Measurements from ENCODE around the gene COL6A2.
"Not testable (repeated sequence)": the region's sequence is repeated elsewhere in the genome, so short reads cannot be mapped to it uniquely, and the experiment has no call there.

Gene COL6A2

DNA sequence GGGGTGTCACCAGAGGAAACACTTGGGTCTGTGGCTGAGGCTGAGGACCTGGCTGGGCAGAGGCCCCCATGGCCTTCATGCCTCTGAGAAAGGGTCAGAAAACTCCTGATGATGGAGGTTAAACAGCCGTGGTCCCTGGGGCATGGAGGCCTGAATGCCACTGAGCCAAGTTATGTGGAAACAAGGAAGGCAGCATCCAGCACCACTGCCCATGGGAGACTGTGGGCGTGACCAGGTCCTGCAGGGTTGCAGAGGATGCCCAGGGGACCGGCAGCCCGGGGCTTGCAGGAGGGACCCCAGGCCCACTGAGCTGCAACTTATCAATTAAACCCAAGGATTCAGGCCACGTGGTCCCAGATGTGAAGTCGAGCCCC is 18.9 kb upstream of the COL6A2 start:
- no peak for DNase-seq (ENCODE audit: low read depth, low spot score)

DNA sequence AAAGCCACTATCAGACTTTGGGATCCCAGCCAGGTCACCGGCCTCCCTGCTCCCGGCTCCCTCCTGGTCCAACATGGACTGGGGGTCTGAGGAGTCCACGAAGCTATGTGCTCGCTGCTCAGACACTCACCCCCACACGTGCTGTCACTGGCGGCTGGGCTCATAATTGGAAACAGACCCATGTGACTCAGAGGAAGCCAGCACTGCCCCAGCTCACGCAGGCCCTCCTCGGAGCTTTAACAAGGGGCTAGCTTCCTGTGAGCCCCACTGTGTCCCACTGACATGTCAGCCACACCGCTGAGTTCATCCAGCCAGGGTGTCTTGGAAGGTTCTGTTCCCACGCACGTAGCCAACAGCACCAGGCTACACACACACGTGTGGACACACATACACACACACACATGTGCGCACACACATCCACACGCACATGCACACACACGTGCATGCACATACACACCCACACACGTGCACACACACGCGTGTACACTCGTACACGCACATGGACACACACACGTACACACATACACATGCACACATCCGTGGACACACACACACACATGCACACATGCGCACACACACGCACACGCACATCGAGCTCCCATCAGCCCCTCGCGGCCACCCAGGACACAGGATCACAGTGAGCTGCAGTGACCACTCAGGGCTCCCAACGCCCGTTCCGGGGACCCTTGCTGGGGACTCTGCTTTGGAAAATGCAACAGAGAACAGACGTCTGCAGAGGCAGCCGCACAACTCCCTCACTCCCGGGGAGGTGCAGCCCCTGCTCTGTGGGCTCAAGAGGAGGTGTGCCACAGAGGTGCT is 18.4 kb upstream of the COL6A2 start:
- DNase-seq (ENCODE audit: low read depth, low spot score), result peak; percentile 79

DNA sequence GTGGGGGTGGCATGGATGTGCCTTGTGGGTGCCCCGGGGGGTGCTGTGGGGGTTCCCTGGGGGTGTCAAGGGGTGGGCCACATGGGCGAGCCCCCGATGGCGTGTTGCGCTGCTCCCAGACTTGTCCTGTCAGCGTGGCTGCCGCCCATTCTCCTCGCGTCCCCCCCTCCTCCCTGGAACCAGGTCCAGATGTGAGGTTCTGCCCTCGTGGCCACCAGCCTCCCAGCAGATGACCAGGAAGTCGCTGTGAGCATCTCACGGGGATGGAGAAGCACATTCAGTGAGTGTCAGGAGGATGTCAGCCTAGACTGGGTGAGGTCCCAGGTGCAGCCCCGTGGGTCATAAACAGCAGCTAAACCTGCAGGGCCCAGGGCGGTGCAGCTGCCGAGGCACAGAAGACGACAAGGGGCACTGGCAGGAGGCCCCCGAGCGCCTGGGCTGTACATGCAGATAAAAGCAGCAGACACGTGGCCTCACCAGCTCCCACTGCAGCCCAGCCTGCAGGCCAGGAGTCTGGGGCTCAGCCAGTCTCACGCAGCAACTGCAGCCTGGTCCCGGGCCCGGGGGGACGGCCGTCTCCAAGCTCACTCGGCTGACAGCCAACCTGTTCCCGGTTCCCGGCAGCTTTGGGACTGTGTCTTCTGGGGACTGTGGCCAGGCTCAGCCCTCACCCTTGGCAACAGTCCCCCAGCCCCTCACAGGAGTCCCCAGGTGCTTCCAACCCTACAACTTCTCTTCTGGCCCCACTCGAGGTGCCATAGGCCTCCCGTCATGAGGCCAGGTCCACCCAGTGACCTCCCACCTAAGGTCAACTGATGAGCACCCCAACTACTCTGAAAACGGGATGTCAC is 17.5 kb upstream of the COL6A2 start:
- no peak for DNase-seq (ENCODE audit: low read depth, low spot score)

DNA sequence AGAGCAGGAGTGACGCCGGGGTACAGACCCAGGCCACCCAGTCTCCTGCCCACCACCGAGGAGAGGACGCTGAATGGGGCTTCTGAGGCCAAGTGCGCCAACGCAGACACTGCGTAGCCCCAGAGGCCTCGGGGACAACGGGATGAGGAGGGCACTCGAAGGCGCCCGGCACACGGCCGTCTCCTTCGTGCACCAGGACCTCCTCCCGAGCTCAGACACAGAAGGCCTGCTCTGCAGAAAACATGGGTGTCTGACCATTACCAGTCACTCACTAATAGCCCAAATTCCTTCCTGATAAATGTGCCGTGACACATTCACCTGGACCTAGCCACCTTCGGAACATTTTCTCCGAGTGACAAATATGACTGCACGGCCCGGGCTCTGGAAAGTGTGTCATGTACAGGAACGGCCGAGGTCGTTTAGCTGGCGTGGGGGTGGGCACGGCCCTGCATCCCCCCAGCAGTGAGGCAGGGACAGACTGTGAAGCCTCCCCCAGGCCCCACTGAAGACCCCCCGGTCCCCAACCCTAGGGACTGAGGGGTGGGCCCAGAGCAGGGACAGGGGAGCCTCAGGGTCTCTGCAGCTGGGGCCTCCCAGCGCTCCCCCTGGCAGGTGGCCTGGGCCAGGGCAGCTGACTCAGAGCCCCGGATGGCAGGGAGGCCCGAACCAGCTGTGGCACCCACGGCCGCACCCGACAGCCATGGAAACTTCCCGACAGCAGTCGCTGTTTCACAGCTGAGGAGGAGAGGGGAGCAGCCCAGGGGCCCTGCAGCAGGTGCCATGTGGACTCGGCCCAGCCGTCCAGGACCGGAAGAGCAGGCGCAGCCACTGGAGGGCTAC is 16.7 kb upstream of the COL6A2 start:
- no peak for DNase-seq (ENCODE audit: low read depth, low spot score)

DNA sequence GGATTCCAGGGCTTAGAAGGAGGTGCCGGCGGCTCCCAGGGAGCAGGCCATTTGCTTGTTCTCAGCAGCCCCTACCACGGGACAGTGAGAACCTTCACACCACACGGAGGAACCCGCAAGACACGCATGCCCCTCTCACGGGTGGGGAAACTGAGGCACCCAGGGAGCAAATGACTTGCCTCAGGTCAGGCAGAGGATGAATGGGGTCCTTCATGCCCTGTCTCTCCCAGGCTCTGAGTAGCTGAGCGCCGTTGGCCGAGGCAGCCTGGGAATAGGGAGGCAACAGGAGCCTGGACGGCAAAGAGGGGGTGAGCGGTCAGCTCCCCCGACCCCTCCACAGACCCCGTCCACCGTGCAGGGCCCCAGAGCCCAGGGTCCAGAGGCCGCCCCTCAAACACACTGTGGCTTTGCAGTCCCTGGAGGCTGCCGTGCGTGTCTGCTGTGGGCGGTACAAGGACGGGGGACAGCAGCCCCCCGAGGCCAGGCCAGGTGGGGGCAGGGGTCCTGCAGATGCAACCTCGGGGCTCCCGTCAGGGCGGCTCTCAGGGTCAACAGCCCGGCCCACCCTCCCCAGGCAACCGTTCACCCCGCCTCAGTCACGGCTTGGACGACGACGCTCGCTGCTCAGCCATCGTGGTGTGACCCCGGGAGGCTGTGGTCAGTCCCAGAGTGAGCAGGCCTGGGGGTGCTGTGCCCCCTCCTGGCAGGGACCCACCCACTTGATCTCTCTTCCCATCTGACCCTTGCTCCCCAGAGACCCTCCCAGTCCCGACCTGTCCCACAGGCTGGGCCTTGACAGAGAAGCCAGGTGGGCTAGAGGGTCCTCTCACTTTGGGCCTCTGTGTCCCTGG is 15.8 kb upstream of the COL6A2 start:
- no peak for DNase-seq (ENCODE audit: low read depth, low spot score)

DNA sequence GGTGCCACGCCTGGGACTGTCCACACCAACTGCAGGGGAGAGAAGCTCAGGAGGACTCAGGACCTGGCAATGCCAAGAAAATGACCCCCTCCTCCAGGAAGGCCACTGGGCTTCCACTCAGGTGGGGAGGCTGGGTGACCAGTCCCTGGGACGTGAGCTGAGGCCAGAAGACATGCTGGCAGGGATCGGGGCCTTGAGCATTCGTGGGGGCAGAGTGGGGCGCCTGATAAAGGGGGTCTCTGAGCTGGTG is 15.3 kb upstream of the COL6A2 start:
- no peak for DNase-seq (ENCODE audit: low read depth, low spot score)

DNA sequence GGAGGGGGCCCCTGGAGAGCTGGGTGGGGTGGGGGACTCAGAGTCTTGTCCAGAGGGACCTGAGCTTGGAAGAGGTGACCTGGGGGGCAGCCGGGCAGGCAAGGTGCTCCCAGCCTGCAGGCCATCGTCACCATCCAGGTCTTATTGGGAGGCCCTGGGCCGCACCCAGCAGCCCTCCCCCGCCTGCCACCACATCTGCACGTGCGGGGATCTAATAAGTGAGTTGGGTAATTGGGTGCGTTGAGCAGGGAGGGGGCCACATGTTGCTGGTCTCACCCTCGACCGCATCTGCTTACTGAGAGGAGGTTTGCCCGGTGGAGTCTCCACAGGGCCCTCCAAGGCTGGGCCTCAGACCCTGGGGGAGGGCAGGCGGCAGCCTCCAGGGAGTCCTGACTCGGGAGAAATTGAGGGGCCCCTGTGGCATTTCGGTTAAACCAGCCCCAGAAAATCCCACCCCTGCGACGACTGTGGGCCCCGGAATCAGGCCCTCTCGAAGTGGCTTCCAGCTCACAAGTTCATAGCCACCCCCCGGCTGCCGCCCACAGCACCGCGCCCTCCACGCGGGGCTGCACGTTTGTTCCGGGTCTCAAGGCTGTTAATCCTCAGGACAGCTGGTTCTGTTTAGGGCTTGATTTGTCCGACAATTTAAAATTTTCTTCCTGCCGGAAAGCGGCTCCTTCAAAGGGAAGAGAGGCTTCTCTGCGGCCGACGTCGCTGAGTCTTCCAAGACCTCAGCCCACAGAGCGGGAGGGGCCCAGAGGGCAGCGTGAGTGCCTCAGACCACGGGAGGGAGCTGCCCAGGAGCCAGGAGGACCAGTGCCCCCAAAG is 14.7 kb upstream of the COL6A2 start:
- no peak for DNase-seq (ENCODE audit: low read depth, low spot score)

DNA sequence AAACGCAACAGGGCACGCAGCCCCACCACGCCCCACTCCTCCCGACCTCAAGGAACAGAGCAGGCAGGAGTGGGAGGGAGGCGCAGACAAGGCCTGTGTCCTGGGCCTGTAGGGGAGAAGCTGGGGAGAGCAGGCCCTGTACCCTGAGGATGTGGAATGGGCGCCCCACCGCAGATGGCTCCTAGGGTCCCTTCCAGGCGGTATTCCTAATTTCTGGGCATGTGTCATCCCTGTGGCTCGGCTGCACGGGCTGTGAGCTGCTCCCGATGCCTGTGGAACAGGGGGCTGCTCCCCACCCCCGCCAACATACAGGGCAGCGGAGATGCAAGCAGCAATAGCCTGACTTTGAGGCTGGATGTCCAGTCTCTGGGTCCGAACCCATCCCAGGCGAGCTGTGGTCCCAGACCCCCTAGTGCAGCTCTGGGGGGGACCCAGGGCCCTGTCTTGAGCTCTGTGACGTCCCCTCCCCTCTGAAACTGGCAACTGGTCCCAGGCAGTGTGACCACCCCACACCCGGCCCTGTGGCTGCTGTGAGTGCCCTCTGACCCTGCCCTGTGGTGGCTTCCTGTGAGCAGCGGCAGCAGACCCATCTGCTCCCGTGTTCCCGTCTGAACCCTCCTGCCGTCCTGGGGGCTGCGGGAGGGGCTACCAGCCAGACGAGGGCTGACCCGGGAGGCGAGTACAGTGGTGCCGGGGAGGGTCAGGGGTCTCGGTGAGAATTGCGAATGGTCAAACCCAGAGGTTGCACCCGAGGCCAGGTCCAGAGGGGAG is 13.9 kb upstream of the COL6A2 start:
- DNase-seq (ENCODE audit: low read depth, low spot score), result no peak

DNA sequence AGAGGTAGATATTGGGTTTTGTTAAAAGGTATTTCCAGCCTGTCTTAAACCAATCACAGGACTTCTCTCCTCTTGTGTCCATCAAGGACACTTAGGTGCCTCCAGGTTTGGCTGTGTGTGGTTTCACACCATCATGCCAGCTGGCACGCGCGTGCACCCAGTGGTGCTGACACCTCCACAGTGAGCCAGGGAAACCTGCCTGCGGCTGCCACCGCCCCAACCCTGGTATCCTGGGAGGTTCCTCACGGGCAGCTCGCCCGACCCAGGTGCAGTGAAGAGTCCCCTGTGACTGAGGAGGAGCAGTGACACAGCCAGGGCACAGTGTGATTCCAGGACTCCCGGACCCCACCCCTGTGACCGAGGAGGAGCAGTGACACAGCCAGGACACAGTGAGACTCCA is 13.2 kb upstream of the COL6A2 start:
- DNase-seq (ENCODE audit: low read depth, low spot score), result no peak

DNA sequence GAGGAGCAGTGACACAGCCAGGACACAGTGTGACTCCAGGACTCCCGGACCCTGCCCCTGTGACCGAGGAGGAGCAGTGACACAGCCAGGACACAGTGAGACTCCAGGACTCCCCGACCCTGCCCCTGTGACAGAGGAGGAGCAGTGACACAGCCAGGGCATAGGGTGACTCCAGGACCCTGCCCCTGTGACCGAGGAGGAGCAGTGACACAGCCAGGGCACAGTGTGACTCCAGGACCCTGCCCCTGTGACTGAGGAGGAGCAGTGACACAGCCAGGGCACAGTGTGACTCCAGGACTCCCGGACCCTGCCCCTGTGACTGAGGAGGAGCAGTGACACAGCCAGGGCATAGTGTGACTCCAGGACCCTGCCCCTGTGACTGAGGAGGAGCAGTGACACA is 12.7 kb upstream of the COL6A2 start:
- DNase-seq (ENCODE audit: low read depth, low spot score), result not testable (repeated sequence)

DNA sequence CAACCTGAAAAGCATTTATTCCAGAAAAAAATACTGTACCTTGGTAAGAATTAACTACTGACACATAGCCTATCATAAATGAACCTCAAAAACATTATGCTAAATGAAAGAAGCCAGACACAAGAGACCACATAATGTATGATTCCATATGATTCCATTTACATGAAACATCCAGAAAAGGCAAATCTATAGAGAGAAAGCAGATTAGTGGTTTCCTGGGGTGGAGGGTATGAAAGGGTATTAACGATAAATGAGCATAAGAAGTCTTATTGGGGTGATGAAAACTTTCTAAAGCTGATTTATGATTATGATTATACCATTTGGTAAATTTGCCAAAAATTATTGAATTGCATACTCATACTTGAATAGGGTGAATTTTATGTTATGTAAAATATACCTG is 10.3 kb upstream of the COL6A2 start:
- DNase-seq (ENCODE audit: low read depth, low spot score), result no peak

DNA sequence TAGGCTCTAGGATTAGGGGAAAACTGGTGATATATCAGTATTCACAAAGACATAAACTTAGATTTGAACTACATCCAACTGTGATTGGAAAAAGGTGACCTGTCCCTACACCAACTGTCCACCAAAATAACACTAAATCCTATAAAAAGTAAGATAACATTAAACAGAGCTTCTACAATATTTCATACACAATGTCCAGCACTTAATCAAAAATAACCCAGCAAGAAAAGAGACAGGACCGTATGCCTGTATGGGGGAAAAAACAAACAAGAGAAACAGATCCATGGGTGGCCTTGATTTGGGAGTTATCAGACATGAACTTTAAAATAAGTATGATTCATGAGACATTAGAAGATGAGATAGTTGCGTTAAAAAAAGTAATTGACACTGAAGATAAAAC is 9.7 kb upstream of the COL6A2 start:
- DNase-seq (ENCODE audit: low read depth, low spot score), result no peak

DNA sequence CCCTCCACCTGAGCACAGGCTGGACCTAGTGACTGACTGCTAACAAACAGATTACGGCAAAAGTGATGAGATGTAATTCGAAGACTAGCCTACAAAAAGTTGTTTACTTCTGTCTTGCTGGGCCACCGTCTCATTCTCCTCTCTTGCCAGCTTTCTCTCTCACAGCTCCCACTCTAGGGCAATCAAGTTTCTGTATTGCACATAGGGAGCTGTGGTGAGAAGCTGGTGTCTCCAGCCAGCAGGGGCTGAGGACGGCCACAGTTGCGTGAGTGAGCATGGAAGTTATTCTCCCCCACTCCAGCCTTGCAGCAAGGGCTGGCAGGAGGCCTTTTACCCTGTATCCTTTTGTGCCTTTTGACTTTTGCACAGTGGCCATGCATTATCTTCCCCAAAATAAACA is 8.6 kb upstream of the COL6A2 start:
- DNase-seq (ENCODE audit: low read depth, low spot score), result no peak

DNA sequence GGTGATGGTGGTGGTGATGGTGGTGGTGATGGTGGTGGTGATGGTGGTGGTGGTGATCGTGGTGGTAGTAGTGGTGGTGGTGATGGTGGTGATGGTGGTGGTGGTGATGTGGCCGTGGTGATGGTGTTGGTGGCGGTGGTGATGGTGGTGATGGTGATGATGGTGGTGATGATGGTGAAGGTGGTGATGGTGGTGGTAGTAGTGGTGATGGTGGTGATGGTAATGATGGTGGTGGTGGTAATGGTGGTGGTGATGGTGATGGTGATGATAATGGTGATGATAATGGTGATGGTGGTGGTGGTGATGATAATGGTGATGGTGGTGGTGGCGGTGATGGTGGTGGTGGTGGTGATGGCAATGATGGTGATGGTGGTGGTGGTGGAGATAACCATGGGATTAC is 6.8 kb upstream of the COL6A2 start:
- no peak for DNase-seq (ENCODE audit: low read depth, low spot score)

DNA sequence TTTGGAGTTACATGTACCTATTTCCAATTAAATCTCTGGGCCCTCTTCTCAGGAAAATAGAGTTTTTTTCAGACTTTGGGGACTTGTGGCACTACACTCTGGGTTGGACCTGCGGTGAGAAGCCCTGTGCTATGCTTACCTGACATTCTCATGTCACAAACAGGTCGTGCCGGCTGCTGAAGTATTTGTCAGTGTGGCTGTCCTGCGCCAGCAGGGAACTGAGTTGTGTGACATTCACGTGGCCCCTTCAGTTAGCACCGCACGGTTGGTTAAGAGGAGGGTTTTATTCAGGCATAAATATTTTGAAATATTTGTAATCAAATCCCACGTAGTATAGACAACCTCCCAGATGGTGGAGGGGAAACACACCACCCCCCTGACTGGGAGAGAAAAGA is 6.3 kb upstream of the COL6A2 start:
- no peak for DNase-seq (ENCODE audit: low read depth, low spot score)

DNA sequence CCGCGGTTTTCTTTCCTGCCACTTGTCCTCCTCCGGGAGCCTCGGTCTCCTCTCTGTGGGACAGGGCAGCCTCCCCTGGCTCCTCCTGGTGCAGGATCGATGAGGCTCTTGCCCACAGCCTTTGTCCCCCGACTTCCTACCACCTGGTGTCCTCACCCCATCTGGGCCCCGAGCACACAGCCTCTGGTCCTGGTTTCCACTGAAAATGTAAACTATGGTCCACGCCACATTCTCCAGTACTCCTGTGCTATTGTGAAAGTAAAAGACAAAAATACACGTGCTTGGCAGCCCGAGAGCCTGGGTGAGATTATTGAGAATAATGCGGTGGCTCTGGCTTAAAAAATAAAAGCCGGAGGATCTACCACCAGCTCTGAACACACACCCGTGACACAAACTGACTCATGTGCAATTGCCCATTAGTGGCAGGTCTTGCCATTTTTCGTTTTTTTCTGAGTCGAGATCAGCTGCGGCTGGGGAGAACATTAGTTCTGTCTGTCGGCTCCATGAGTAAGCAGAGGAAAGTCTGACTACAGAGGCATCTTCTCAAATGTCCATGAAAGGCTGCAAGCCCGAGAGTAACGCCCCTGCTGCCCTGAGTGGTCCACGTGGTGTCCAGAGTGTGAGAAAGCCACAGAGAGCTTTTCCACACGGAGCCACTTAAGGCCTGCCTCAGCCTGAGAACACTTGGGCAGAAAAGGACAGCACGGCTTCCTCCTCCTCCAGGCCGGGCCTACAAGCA is 5.7 kb upstream of the COL6A2 start:
- DNase-seq (ENCODE audit: low read depth, low spot score), result peak; percentile 75

DNA sequence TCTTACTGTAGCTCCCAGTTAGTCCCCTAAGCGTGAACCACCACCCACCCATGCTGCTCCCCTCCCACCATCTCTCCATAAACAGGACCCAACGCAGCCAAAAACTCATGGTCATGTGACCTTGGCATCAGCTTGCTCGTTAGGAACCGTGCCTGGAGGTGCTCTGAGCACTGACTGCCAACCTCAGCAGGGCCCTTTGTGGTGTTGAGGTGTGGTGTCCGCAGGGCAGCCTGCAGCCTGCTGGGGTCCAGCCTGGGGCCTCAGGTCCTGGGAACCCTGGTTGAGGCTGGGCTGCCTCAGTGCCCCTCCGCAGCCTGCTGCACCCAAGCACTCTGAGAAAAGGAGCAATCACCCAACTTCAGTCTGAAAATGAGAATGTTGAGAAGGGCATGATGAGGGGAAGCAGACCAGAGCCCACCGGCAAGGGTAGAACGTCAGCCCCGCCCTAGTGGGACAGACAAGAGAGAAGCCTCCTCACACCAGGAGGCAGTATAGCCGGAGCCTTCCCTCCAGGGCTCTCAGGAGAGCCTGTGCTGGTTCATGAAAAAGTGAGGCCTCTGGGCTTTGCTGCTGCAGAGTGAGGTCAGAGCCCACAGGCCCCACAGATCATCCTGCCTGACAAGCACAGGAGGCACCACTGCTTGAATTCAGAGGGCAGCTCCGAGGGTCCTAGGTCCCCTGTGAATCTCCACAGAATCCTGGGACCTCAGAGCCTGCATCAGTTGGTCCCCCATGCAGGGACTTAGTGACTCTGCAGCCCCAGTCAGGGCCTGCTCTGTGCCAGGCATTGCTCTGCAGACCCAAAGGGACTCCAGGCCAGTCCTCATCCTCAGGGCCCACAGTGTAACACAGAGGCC is 4.9 kb upstream of the COL6A2 start:
- DNase-seq (ENCODE audit: low read depth, low spot score), result no peak

All from brain pericyte (primary cell).